HEK293 (cell line): Measurements from ENCODE around the gene JAGN1.

Experiments used
- MYNN ChIP-seq: fragments of 450-650 bp; formaldehyde crosslinking; IDR thresholded peaks from 2 replicates; pipeline ENCODE4 v1.5.1; 2016; ENCODE audit warnings: missing biosample characterization, missing genetic modification characterization, borderline replicate concordance
- TRIM28 ChIP-seq: IDR thresholded peaks from 2 replicates; pipeline ENCODE4 v1.6.1; 2011; ENCODE audit warnings: low read length, control low read depth, borderline replicate concordance
- YY1 ChIP-seq: fragments of 450-650 bp; formaldehyde crosslinking; IDR thresholded peaks from 2 replicates; pipeline ENCODE4 v1.5.1; 2018; ENCODE audit warnings: missing biosample characterization, missing genetic modification characterization
- ZNF24 ChIP-seq: fragments of 450-650 bp; formaldehyde crosslinking; IDR thresholded peaks from 2 replicates; pipeline ENCODE4 v1.5.1; 2016; ENCODE audit warnings: missing biosample characterization, missing genetic modification characterization
- ZNF335 ChIP-seq: fragments of 450-650 bp; formaldehyde crosslinking; conservative IDR thresholded peaks from 2 replicates; pipeline ENCODE4 v1.5.1; 2016; ENCODE audit warnings: missing biosample characterization, missing genetic modification characterization
- ZNF426 ChIP-seq: fragments of 450-650 bp; formaldehyde crosslinking; IDR thresholded peaks from 2 replicates; pipeline ENCODE4 v1.5.1; 2017; ENCODE audit warnings: missing biosample characterization, missing genetic modification characterization, mild to moderate bottlenecking, inconsistent platforms, moderate library complexity
- ZNF76 ChIP-seq: fragments of 450-650 bp; formaldehyde crosslinking; IDR thresholded peaks from 2 replicates; pipeline ENCODE4; 2016; ENCODE audit warnings: low read depth, missing biosample characterization, missing genetic modification characterization, borderline replicate concordance
- TF ChIP-seq, protein P1 (sequence below): fragments of 450-650 bp; formaldehyde crosslinking; IDR thresholded peaks from 2 replicates; pipeline ENCODE4 v1.5.1; 2016; ENCODE audit warnings: missing biosample characterization, missing genetic modification characterization
- TF ChIP-seq, protein P2 (sequence below): IDR thresholded peaks from 2 replicates; pipeline ENCODE4 v1.6.1; 2011; ENCODE audit warnings: mild to moderate bottlenecking, low read depth, low read length, borderline replicate concordance
- TF ChIP-seq, protein P3 (sequence below): fragments of 450-650 bp; formaldehyde crosslinking; IDR thresholded peaks from 2 replicates; pipeline ENCODE4 v1.5.1; 2016; ENCODE audit warnings: missing biosample characterization, missing genetic modification characterization

DNA sequence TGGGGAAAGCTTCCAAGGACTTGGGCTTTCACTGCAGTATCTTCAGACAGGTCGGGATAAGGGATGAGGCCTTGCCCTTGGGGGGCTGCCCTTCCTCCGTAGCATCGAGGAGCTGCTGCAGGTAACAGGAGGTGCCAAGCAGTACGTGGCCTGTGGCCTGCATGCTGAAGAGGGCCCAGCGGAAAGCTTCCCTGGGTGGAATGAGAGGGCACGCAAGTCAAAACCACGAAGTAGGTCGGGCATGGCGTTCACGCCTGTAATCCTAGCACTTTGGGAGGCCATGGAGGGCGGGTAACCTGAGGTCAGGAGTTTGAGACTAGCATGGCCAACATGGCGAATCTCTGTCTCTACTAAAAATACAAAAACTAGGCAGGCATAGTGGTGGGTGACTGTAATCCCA lies 23.3 kb upstream of the JAGN1 start:
- TF ChIP-seq, protein P1, sequence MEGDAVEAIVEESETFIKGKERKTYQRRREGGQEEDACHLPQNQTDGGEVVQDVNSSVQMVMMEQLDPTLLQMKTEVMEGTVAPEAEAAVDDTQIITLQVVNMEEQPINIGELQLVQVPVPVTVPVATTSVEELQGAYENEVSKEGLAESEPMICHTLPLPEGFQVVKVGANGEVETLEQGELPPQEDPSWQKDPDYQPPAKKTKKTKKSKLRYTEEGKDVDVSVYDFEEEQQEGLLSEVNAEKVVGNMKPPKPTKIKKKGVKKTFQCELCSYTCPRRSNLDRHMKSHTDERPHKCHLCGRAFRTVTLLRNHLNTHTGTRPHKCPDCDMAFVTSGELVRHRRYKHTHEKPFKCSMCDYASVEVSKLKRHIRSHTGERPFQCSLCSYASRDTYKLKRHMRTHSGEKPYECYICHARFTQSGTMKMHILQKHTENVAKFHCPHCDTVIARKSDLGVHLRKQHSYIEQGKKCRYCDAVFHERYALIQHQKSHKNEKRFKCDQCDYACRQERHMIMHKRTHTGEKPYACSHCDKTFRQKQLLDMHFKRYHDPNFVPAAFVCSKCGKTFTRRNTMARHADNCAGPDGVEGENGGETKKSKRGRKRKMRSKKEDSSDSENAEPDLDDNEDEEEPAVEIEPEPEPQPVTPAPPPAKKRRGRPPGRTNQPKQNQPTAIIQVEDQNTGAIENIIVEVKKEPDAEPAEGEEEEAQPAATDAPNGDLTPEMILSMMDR (tag by site-specific recombination), result no peak
- TF ChIP-seq, protein P2, sequence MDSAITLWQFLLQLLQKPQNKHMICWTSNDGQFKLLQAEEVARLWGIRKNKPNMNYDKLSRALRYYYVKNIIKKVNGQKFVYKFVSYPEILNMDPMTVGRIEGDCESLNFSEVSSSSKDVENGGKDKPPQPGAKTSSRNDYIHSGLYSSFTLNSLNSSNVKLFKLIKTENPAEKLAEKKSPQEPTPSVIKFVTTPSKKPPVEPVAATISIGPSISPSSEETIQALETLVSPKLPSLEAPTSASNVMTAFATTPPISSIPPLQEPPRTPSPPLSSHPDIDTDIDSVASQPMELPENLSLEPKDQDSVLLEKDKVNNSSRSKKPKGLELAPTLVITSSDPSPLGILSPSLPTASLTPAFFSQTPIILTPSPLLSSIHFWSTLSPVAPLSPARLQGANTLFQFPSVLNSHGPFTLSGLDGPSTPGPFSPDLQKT, result no peak
- TF ChIP-seq ZNF426 (tag by site-specific recombination), result no peak
- TF ChIP-seq ZNF24 (tag by site-specific recombination), result no peak
- no peak for TF ChIP-seq ZNF76 (tag by site-specific recombination)
- no peak for TF ChIP-seq MYNN
- TF ChIP-seq, protein P3, sequence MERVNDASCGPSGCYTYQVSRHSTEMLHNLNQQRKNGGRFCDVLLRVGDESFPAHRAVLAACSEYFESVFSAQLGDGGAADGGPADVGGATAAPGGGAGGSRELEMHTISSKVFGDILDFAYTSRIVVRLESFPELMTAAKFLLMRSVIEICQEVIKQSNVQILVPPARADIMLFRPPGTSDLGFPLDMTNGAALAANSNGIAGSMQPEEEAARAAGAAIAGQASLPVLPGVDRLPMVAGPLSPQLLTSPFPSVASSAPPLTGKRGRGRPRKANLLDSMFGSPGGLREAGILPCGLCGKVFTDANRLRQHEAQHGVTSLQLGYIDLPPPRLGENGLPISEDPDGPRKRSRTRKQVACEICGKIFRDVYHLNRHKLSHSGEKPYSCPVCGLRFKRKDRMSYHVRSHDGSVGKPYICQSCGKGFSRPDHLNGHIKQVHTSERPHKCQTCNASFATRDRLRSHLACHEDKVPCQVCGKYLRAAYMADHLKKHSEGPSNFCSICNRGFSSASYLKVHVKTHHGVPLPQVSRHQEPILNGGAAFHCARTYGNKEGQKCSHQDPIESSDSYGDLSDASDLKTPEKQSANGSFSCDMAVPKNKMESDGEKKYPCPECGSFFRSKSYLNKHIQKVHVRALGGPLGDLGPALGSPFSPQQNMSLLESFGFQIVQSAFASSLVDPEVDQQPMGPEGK (tag by site-specific recombination), result no peak
- no peak for TF ChIP-seq TRIM28
- TF ChIP-seq ZNF335, result no peak
- no peak for TF ChIP-seq YY1 (tag by site-specific recombination)
